Hematopoietic multipotent progenitor cell treated with erythropoietin and hydrocortisone succinate and interleukin-3 and kit ligand, for 6 days (in vitro differentiated cells): ENCODE results near the gene CD244.
"Not testable (repeated sequence)": the region's sequence is repeated elsewhere in the genome, so short reads cannot be mapped to it uniquely, and the experiment has no call there.

Source experiments
- DNase-seq: peaks from one replicate; pipeline ENCODE4 v3.0.0-alpha.2; 2015

Gene CD244

GRCh38 chr1:160877221-160877620, 14.5 kb upstream of the CD244 start:
- DNase-seq: peak; percentile 78

- DNase-seq: no peak
Observed at GRCh38 chr1:160876311-160876710, 13.6 kb upstream of the CD244 start.

DNA sequence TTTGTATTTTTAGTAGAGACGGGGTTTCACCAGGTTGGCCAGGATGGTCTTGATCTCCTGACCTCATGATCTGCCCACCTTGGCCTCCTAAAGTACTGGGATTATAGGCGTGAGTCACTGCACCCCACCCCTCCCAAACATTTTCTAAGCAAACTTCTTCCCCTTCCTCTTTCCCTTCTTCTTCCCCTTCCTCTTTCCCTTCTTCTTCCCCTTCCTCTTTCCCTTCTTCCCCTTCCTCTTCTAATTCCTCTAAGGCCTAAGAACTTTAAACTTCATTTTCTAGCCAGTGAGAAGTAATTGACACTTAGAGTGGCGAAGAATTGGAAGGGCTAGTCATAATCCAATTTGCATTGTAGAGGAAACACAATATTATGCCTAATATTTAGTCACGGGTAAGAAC, 12.9 kb upstream of the CD244 start:
- DNase-seq: not testable (repeated sequence)

- no peak for DNase-seq
Observed at GRCh38 chr1:160874935-160875334, 12.2 kb upstream of the CD244 start.

DNA sequence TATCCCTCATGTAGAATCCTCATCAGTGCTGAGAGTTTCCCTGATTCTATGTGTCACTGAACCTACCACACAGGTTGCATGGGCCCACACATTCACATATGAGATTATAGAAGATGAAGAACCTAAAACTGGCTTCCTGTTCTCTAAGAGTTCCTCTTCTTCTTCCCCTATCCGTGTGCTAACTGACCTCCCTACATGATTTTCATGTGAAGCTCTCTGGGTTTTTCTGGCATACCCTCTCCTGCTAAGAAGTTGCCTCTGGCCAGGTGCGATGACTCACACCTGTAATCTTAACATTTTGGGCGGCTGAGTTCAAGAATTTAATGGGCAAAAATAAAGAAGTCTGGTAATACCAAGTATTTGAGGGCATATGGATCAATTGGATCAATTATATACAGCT, 5.5 kb upstream of the CD244 start:
- peak; percentile 58 for DNase-seq

GRCh38 chr1:160867651-160868050, 5.0 kb upstream of the CD244 start:
- not testable (repeated sequence) for DNase-seq

- no peak for DNase-seq
Observed at GRCh38 chr1:160866695-160867260, 4.1 kb upstream of the CD244 start.

DNA sequence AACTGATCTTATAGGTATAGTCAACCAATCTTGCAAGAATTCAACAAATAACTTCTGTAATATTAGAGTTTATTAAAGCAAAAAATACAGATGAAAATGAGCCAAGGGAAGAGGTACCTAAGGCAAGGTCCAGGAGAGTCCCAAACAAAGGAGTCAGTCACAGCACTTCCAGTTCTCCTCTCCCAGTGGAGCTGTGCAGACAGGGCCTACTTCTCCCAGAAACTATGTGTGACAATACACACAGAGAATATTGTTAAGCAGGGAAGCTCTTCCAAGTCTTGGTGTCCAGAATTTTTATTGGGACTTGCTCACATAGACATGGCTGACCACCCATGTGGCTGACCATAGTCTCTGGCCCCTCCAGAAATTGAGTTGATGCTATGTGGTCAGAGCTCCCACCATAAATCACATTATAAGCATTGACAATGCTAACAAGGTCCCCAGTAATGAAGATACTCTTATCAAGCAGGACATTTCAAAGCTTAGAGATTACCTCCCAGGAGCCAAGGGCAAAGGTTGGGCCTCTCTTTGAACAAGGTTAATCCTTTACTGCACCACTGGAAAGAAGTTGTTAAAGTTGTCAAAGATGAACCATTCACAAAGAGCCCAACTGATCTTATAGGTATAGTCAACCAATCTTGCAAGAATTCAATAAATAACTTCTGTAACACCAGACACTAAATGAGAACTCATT, 3.5 kb upstream of the CD244 start:
- no peak for DNase-seq

DNA sequence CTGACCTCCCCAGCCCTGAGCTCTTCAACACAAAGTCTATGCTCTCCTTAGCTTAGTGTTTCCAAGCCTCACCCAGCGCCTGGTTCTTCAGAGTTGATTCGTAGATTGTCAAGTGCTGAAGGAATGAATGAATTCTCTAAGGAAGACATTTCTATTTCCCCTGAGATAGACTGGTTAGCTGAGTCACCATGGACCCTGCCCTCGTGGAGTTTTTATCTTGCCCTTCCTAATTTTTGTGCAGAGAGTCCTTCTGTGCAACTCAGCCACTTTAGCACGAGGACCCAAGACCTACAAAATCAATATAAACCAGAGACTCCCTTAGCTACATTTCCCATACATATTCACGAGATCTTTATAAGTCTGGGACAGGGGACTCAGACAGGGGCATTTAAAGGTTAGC, 2.6 kb upstream of the CD244 start:
- DNase-seq: peak; percentile 44

- DNase-seq: no peak
Observed at GRCh38 chr1:160864173-160864572, 1.5 kb upstream of the CD244 start.

DNA sequence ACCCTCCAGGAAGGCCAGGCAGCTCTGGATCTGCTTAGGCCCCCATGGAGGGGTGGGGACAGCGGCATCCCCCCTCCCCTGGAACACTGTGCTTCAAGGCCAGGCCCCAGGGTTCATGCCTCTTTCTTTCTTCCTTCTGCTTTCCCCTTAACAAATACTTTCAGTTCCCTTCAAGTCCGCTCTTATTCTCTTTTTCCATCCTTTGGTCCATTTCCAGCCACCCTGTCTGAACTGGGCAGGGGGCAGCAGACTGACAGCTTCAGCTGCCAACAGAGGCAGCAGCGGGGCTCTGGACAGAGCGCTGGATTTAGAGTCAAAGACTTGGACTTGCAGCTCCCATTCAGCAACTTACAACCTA, 1.1 kb upstream of the CD244 start:
- DNase-seq: no peak

GRCh38 chr1:160863061-160863773, 530 bp upstream of the CD244 start:
- no peak for DNase-seq

- DNase-seq: no peak
Observed at GRCh38 chr1:160860840-160861505, 1.7 kb downstream of the CD244 start.

GRCh38 chr1:160859166-160859565, 3.5 kb downstream of the CD244 start:
- DNase-seq: peak; percentile 71

DNA sequence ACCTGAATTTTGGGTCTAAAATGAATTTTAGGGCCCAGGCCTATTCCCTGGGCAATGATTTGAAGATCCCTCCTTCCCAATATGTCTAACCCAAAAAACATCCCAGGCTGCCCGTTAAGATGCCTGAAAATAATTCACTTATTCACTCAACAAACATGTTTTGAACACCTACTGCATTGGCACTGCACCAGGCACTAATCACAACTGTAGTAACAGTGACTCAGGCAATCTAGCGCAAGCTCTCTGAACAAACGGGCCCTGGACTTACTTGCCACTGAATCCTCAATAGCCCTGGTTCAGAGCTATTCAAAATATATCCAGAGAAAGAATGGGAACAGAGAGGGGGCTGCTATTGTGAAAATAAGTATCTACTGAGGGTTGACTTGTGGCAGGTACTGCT, 4.2 kb downstream of the CD244 start:
- peak; percentile 70 for DNase-seq

DNA sequence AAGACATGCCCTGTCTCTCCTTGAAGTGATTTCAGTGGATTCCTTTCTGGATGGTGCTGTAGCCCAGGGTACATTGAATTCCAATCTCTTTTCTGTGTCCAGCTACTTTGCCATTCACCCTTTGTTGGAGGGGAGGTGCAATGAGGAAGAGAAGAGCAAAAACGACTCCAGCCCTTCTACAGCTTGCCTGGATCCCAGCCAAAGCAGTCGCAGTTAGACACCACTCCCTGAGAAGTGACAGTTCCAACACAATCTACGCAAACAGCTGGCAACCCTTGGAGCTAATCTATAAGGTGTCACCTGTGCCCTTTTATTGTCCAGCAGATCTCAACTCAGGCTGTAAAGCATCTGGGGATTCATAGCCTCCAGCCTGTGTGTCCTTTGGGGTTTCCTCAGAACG, 4.6 kb downstream of the CD244 start:
- DNase-seq: peak; percentile 99

GRCh38 chr1:160855181-160855981, 7.3 kb downstream of the CD244 start:
- DNase-seq: no peak

DNA sequence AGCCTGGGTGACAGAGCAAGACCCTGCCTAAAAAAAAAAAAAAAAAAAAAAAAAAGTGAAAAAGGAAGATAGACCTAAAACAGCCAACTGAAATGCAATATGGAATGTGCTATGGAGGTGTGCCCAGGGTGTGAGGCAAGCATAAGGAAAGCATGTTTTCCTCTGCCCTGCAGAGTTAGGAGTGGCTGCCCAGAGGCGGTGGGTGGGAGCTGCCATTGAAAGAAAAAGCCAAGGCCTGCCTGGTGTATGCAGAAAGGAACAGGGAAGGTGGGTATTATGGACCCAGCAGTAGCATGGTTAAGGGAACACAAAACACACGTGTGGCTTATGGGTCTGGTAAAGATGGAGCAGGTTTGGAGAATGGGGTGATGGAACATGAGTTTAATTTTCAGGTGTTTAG, 8.9 kb downstream of the CD244 start:
- no peak for DNase-seq

DNA sequence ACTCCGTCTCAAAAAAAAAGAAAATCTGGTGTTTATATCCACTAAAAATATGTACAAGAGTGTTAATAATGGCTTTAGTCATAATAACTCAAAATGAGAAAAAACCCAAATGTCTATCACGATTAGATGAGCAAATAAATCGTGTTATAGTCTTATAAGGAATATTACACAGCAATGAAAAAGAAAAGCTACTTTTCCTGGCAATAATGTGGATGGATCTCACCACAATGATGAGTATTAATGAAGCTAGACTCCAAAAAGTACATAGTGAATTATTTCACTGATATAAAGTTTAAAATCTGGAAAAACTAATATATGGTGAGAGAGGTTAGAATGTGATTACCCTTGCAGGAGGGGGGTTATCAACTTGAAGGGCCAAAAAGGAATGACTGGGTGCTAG, 9.7 kb downstream of the CD244 start:
- no peak for DNase-seq

GRCh38 chr1:160850993-160851392, 11.7 kb downstream of the CD244 start:
- no peak for DNase-seq

- no peak for DNase-seq
Observed at GRCh38 chr1:160850541-160850940, 12.1 kb downstream of the CD244 start.

- no peak for DNase-seq
Observed at GRCh38 chr1:160846281-160846680, 16.4 kb downstream of the CD244 start.
